Fibroblast of mammary gland (primary cell): ENCODE measurements around the gene PSMD12.

ENCODE experiments used
- DNase-seq: peaks from one replicate; pipeline ENCODE4 v3.0.0-alpha.2; 2010; ENCODE audit warnings: low read depth
- H3K4me3 ChIP-seq: 2 replicates; pipeline ENCODE4 v1.5.1; 2011; ENCODE audit warnings: low read depth, mild to moderate bottlenecking, low read length, moderate library complexity; ENCODE audit not compliant: control insufficient read depth
- TF ChIP-seq, protein P1 (sequence below): conservative IDR thresholded peaks from 2 replicates; pipeline ENCODE4 v1.5.1; 2011; ENCODE audit warnings: low read depth, low read length, inconsistent platforms; ENCODE audit not compliant: control insufficient read depth, insufficient read depth

Gene PSMD12

DNA sequence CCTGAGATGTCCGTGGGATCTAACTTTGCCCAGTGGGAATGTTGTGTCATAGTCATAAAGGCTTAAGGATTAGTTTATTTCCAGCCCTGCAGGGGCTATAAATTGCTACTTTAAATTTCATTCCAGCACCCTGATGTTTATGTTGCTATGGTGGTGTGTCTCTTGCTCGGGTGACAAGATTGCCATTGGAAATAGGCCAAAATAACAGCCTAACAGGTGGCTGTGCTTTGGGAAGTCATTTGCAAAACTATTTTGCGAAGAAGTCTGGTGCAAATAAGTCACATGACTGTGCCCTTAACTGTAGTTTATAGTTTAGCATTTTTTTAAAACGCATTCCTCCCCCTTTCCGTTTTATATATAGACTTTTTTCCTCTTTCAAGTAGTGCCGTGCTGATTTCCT is 33.8 kb upstream of the PSMD12 start:
- DNase-seq = no peak
- no peak overlapping the region for H3K4me3 ChIP-seq
- TF ChIP-seq, protein P1, sequence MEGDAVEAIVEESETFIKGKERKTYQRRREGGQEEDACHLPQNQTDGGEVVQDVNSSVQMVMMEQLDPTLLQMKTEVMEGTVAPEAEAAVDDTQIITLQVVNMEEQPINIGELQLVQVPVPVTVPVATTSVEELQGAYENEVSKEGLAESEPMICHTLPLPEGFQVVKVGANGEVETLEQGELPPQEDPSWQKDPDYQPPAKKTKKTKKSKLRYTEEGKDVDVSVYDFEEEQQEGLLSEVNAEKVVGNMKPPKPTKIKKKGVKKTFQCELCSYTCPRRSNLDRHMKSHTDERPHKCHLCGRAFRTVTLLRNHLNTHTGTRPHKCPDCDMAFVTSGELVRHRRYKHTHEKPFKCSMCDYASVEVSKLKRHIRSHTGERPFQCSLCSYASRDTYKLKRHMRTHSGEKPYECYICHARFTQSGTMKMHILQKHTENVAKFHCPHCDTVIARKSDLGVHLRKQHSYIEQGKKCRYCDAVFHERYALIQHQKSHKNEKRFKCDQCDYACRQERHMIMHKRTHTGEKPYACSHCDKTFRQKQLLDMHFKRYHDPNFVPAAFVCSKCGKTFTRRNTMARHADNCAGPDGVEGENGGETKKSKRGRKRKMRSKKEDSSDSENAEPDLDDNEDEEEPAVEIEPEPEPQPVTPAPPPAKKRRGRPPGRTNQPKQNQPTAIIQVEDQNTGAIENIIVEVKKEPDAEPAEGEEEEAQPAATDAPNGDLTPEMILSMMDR = no peak

GRCh38 chr17:67399676-67400075 is 33.3 kb upstream of the PSMD12 start:
- TF ChIP-seq, protein P1 = no peak
- no peak overlapping the region for H3K4me3 ChIP-seq
- DNase-seq = no peak

DNA sequence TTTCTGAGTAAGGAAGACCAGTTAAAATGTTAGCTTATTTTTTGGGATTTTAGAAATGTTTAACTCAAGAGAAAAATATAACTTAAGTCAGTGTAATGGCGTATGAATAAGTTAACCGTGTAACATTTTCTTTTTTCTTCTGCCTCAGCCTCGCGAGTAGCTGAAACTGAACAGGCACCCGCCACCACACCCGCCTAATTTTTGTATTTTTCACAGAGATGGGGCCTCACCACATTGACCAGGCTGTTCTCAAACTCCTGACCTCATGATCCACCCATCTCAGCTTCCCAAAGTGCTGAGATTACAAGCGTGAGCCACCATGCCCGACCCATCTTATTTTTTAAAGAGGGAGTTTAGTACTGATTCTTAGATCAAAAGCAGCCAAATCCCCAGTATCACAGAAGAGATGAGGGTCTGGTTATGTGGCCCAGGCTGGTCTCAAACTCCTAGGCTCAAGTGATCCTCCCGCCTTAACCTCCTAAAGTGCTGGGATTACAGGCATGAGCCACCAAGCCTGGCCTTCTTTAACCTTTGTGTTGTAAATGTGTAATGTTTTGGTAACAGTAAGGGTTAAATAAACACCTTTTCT is 27.5 kb upstream of the PSMD12 start:
- no peak for DNase-seq
- TF ChIP-seq, protein P1 = no peak
- H3K4me3 ChIP-seq = no peak overlapping the region

DNA sequence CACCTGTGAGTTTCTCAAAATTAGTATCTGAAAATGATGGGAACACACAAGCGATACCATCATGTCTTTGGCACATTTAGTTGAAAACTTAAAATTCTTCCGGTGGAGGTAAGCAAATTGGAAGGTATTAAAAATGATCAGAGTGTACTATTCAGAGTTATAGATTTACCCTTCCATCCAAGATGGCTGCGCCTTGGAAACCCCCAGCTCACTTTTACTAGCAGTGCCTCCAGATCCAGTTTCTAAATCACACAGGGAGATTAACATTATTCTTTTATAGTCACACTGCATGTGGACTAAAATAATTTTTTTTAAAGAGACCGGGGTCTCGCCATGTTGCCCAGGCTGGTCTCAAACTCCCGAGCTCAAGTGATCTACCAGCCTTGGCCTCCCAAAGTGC is 25.7 kb upstream of the PSMD12 start:
- no peak overlapping the region for H3K4me3 ChIP-seq
- TF ChIP-seq, protein P1 = no peak
- no peak for DNase-seq

- H3K4me3 ChIP-seq = peak overlapping the region; percentile 2
- peak; percentile 99 for DNase-seq
- TF ChIP-seq, protein P1 = no peak
Measured at GRCh38 chr17:67390646-67391361, 24.4 kb upstream of the PSMD12 start.

GRCh38 chr17:67390006-67390645 is 23.7 kb upstream of the PSMD12 start:
- DNase-seq = no peak
- TF ChIP-seq, protein P1 = no peak
- H3K4me3 ChIP-seq = no peak overlapping the region
